ENCODE measurements around the gene KCNB1. TPM values are rescaled to one million over a fixed set of nuclear protein-coding genes. Genes with fewer than 3 reads are reported as not detected.

The KCNB1 gene
- polyA plus RNA-seq, 1 experiment: 0.06 TPM

DNA sequence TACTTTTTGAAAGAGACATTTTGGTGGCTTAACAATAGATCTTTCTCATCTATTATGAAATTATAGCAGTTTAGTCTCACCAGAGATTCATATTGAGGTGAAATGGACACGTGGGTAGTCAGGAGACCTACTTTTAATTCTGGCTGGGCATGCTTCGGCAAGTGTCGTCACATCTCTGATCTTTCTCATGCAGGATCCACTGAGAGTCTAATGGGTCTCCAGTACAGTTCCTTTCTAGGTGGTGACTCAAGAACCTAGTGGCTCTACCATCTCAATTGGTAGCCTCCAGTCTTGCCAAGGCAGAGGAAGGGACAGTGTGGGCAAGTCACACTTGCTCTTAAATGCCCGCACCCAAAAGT is 94.9 kb downstream of the KCNB1 start:
- H3K9me3 ChIP-seq (ENCODE audit: control insufficient read depth, insufficient read depth, low read length): no peaks in the 10 kb centered on the region
- CTCF ChIA-PET: no interaction called here
- no peak overlapping the region for H3K4me3 ChIP-seq (ENCODE audit: low read depth, low read length)
- TF ChIP-seq, protein P1, sequence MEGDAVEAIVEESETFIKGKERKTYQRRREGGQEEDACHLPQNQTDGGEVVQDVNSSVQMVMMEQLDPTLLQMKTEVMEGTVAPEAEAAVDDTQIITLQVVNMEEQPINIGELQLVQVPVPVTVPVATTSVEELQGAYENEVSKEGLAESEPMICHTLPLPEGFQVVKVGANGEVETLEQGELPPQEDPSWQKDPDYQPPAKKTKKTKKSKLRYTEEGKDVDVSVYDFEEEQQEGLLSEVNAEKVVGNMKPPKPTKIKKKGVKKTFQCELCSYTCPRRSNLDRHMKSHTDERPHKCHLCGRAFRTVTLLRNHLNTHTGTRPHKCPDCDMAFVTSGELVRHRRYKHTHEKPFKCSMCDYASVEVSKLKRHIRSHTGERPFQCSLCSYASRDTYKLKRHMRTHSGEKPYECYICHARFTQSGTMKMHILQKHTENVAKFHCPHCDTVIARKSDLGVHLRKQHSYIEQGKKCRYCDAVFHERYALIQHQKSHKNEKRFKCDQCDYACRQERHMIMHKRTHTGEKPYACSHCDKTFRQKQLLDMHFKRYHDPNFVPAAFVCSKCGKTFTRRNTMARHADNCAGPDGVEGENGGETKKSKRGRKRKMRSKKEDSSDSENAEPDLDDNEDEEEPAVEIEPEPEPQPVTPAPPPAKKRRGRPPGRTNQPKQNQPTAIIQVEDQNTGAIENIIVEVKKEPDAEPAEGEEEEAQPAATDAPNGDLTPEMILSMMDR (IDR thresholded peaks at IDR 0.05; ENCODE audit: low read depth, low read length): no peak
- POLR2A ChIA-PET: no interaction called here
- H3K27me3 ChIP-seq (ENCODE audit: control insufficient read depth, insufficient read depth, low read length): peaks cover 40% of the 10 kb centered on the region
- H3K27ac ChIP-seq (ENCODE audit: low read depth, low read length): no peak overlapping the region
- DNase-seq (ENCODE audit: low read depth, low spot score): no peak

- Histone ChIP-seq H3K27me3 (ENCODE audit: control insufficient read depth, insufficient read depth, low read length) (peaks cover 40% of the 10 kb centered on the region), H3K27ac (ENCODE audit: low read depth, low read length) (no peak overlapping the region), H3K9me3 (ENCODE audit: control insufficient read depth, insufficient read depth, low read length) (no peaks in the 10 kb centered on the region), H3K4me3 (ENCODE audit: low read depth, low read length) (no peak overlapping the region)
- ChIA-PET CTCF (no interaction called here), POLR2A (no interaction called here)
- TF ChIP-seq, protein P1 (IDR thresholded peaks at IDR 0.05; ENCODE audit: low read depth, low read length): no peak
- DNase-seq (ENCODE audit: low read depth, low spot score): no peak
These were observed 95.5 kb downstream of the KCNB1 start for GRCh38 chr20:49386848-49387580.

DNA sequence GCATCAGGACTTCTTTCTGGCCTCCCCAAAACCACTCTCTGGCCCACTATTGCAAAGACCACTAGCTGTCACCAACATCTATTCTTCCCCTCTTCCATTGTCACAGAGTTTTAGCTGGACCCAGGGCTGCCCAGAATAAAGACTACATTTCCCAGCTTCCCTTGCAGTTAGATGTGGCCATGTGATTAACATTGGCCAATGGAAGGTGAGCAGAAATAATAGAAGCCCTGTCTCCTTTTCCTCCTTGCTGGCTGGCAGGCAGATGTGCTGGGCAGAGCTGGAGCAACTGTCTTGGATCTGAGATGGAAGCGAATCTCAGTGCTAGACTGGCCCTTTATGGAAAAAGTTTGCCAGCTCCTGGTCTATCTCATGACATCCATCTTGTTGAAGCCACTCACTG is 97.0 kb downstream of the KCNB1 start:
- Histone ChIP-seq H3K27ac (ENCODE audit: low read depth, low read length) (no peak overlapping the region), H3K27me3 (ENCODE audit: control insufficient read depth, insufficient read depth, low read length) (peaks cover 34% of the 10 kb centered on the region), H3K4me3 (ENCODE audit: low read depth, low read length) (no peak overlapping the region), H3K9me3 (ENCODE audit: control insufficient read depth, insufficient read depth, low read length) (no peaks in the 10 kb centered on the region)
- ChIA-PET POLR2A (interaction anchor here (0.6 kb wide), 1 partner anchor 15 kb away, joined by 3 read pairs; no protein-coding TSS in a partner anchor), CTCF (interaction anchor here (0.6 to 2.9 kb wide), 4 partner anchors 9 to 220 kb away, joined by 4 to 10 read pairs (median 7); no protein-coding TSS in a partner anchor)
- TF ChIP-seq, protein P1 (IDR thresholded peaks at IDR 0.05; ENCODE audit: low read depth, low read length): no peak
- no peak for DNase-seq (ENCODE audit: low read depth, low spot score)

- Histone ChIP-seq H3K4me3 (ENCODE audit: low read depth, low read length) (no peak overlapping the region), H3K27me3 (ENCODE audit: control insufficient read depth, insufficient read depth, low read length) (peaks cover 33% of the 10 kb centered on the region), H3K9me3 (ENCODE audit: control insufficient read depth, insufficient read depth, low read length) (no peaks in the 10 kb centered on the region), H3K27ac (ENCODE audit: low read depth, low read length) (no peak overlapping the region)
- TF ChIP-seq, protein P1 (IDR thresholded peaks at IDR 0.05; ENCODE audit: low read depth, low read length): peak; percentile 71
- ChIA-PET CTCF (interaction anchor here (0.9 to 2.9 kb wide), 9 partner anchors 9 to 126 kb away, joined by 3 to 10 read pairs (median 5); no protein-coding TSS in a partner anchor), POLR2A (no interaction called here)
- no peak for DNase-seq (ENCODE audit: low read depth, low spot score)
These were observed 97.7 kb downstream of the KCNB1 start for GRCh38 chr20:49384437-49385434.
